ENCODE results near the gene FANCI. TPM values are rescaled to one million over a fixed set of nuclear protein-coding genes. Genes with fewer than 3 reads are reported as not detected.
A peak's percentile ranks its signal among the peaks of the same experiment; 100 is the strongest.

FANCI gene
- total and polyA plus RNA-seq, 2 of the 13 experiments (the other 11 are each of a cell fraction or from before 2014, with no cell fraction given): 15.7 to 68.8 TPM

GRCh38 chr15:89334510-89335297 lies 90.9 kb downstream of the FANCI start, which contains the start of gene POLG (continued):
- TF ChIP-seq AKNA (CRISPR knock-in tag; IDR thresholded peaks at IDR 0.05; ENCODE audit: borderline replicate concordance): no peak; the same call in 1 of the 2 replicates
- no peak for TF ChIP-seq ZUFSP (CRISPR knock-in tag; IDR thresholded peaks at IDR 0.05; ENCODE audit: borderline replicate concordance)
- TF ChIP-seq ZNF432 (CRISPR knock-in tag; IDR thresholded peaks at IDR 0.05; ENCODE audit: borderline replicate concordance): no peak
- peak; percentile 76 for TF ChIP-seq ZNF792 (CRISPR knock-in tag; IDR thresholded peaks at IDR 0.05)
- TF ChIP-seq ZFX (CRISPR knock-in tag; IDR thresholded peaks at IDR 0.05; ENCODE audit: low read depth): peak; percentile 100
- no peak for TF ChIP-seq EZH2 (conservative IDR thresholded peaks at IDR 0.05; ENCODE audit: low read depth, low read length)
- TF ChIP-seq, protein P1, sequence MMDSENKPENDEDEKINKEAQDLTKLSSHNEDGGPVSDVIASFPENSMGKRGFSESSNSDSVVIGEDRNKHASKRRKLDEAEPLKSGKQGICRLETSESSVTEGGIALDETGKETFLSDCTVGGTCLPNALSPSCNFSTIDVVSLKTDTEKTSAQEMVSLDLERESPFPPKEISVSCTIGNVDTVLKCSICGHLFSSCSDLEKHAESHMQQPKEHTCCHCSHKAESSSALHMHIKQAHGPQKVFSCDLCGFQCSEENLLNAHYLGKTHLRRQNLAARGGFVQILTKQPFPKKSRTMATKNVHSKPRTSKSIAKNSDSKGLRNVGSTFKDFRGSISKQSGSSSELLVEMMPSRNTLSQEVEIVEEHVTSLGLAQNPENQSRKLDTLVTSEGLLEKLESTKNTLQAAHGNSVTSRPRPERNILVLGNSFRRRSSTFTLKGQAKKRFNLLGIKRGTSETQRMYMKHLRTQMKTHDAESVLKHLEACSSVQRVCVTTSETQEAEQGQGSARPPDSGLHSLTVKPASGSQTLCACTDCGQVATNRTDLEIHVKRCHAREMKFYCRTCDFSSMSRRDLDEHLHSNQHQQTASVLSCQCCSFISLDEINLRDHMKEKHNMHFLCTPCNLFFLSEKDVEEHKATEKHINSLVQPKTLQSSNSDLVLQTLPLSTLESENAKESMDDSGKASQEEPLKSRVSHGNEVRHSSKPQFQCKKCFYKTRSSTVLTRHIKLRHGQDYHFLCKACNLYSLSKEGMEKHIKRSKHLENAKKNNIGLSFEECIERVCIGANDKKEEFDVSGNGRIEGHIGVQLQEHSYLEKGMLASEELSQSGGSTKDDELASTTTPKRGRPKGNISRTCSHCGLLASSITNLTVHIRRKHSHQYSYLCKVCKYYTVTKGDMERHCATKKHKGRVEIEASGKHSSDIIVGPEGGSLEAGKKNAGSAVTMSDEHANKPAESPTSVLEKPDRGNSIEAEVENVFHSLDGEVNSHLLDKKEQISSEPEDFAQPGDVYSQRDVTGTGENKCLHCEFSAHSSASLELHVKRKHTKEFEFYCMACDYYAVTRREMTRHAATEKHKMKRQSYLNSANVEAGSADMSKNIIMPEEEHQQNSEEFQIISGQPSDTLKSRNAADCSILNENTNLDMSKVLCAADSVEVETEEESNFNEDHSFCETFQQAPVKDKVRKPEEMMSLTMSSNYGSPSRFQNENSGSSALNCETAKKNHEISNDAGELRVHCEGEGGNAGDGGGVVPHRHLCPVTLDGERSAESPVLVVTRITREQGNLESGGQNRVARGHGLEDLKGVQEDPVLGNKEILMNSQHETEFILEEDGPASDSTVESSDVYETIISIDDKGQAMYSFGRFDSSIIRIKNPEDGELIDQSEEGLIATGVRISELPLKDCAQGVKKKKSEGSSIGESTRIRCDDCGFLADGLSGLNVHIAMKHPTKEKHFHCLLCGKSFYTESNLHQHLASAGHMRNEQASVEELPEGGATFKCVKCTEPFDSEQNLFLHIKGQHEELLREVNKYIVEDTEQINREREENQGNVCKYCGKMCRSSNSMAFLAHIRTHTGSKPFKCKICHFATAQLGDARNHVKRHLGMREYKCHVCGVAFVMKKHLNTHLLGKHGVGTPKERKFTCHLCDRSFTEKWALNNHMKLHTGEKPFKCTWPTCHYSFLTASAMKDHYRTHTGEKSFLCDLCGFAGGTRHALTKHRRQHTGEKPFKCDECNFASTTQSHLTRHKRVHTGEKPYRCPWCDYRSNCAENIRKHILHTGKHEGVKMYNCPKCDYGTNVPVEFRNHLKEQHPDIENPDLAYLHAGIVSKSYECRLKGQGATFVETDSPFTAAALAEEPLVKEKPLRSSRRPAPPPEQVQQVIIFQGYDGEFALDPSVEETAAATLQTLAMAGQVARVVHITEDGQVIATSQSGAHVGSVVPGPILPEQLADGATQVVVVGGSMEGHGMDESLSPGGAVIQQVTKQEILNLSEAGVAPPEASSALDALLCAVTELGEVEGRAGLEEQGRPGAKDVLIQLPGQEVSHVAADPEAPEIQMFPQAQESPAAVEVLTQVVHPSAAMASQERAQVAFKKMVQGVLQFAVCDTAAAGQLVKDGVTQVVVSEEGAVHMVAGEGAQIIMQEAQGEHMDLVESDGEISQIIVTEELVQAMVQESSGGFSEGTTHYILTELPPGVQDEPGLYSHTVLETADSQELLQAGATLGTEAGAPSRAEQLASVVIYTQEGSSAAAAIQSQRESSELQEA (CRISPR knock-in tag; IDR thresholded peaks at IDR 0.05; ENCODE audit: not compliant biosample characterization): no peak
- TF ChIP-seq FOXO1 (CRISPR knock-in tag; IDR thresholded peaks at IDR 0.05): peak; percentile 28
- TF ChIP-seq, protein P2, sequence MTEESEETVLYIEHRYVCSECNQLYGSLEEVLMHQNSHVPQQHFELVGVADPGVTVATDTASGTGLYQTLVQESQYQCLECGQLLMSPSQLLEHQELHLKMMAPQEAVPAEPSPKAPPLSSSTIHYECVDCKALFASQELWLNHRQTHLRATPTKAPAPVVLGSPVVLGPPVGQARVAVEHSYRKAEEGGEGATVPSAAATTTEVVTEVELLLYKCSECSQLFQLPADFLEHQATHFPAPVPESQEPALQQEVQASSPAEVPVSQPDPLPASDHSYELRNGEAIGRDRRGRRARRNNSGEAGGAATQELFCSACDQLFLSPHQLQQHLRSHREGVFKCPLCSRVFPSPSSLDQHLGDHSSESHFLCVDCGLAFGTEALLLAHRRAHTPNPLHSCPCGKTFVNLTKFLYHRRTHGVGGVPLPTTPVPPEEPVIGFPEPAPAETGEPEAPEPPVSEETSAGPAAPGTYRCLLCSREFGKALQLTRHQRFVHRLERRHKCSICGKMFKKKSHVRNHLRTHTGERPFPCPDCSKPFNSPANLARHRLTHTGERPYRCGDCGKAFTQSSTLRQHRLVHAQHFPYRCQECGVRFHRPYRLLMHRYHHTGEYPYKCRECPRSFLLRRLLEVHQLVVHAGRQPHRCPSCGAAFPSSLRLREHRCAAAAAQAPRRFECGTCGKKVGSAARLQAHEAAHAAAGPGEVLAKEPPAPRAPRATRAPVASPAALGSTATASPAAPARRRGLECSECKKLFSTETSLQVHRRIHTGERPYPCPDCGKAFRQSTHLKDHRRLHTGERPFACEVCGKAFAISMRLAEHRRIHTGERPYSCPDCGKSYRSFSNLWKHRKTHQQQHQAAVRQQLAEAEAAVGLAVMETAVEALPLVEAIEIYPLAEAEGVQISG (CRISPR knock-in tag; IDR thresholded peaks at IDR 0.05): peak; percentile 83
- peak; percentile 9; the same call in 1 of the 2 replicates for TF ChIP-seq RAD21 (CRISPR knock-in tag; IDR thresholded peaks at IDR 0.05)

Measured in HepG2 (cell line).